NCI-H2227 (cell line): ENCODE data around the gene CHI3L2.

Experiments used
- DNase-seq: peaks from one replicate; lab custom pipeline; 2025; ENCODE audit not compliant: unreplicated experiment; lab: John Stamatoyannopoulos, UW

CHI3L2 gene

DNA sequence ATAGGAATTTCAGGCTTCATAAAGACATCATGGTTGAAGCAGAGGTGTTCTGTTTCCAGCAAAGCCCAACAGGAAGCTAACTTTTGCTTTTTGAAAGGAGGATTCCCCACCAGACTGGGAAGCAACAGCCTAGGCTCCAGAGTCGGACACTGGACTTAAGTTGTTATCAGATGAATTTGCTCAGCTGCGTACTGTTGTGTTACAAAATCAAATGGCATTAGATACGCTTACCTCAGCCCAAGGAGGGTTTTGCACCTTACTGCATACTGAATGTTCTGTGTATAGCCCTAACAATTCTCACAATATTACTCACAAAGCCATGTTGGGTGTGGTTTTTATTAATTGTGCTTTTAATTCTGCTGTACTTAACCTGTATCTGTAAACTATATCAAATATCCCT lies 62.6 kb downstream of the CHI3L2 start:
- DNase-seq: no peak

DNA sequence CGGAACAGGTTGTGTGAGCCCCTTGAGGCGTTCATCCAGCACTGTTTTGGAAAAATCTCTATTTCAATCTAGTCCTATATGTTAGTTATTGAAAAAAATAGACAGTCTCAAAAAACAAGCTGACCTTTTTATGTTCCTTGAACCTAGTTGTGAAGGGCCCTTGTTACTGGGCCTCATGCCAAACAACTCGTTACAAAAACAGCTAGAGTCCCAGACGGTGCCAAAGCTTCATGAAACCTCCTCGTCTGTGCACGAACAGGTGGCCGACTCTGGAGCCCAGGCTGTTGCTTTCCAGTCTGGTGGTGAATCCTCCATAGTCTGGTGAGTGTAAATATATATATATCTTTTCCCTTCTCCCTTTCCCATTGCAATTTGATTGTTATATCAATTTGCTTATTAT lies 63.1 kb downstream of the CHI3L2 start, which contains the start of gene CHIA:
TSS of gene CHIA (plus strand) at position 222 of the 400 bp plus-strand sequence. CDS start 19,617 bp downstream, outside the sequence.
- no peak for DNase-seq
